Stimulated activated CD4-positive, alpha-beta T cell treated with anti-CD3 and anti-CD28 coated beads, Interleukin-1b, Interleukin-23, amount 100 ng/mL, for 4 hours (primary cell): ENCODE results near the gene BPI.
"Not testable (repeated sequence)": the region's sequence is repeated elsewhere in the genome, so short reads cannot be mapped to it uniquely, and the experiment has no call there.

Experiments
- DNase-seq, 2 donors: peaks; one replicate each; pipeline ENCODE4 v3.0.0-alpha.2; 2020; ENCODE audit warnings: low read depth in 2 of 2

BPI gene

GRCh38 chr20:38304845-38305447, 990 bp downstream of the BPI start:
- no peak for DNase-seq

GRCh38 chr20:38305541-38305940, 1.6 kb downstream of the BPI start:
- DNase-seq: no peak

GRCh38 chr20:38306379-38306778, 2.4 kb downstream of the BPI start:
- DNase-seq: no peak

GRCh38 chr20:38307371-38308046, 3.6 kb downstream of the BPI start:
- DNase-seq: no peak

GRCh38 chr20:38308047-38308438, 4.1 kb downstream of the BPI start:
- DNase-seq: no peak

GRCh38 chr20:38308447-38308846, 4.5 kb downstream of the BPI start:
- no peak for DNase-seq

GRCh38 chr20:38311091-38311490, 7.1 kb downstream of the BPI start:
- DNase-seq: no peak

GRCh38 chr20:38311491-38311890, 7.5 kb downstream of the BPI start:
- DNase-seq: no peak

- no peak for DNase-seq
Measured at GRCh38 chr20:38313676-38314075, 9.7 kb downstream of the BPI start.

GRCh38 chr20:38314350-38314749, 10.4 kb downstream of the BPI start:
- not testable (repeated sequence) for DNase-seq

GRCh38 chr20:38315290-38315966, 11.5 kb downstream of the BPI start:
- DNase-seq: no peak

GRCh38 chr20:38316341-38316740, 12.4 kb downstream of the BPI start:
- DNase-seq: no peak

GRCh38 chr20:38317422-38317821, 13.5 kb downstream of the BPI start:
- no peak for DNase-seq

- no peak for DNase-seq
Measured at GRCh38 chr20:38320221-38320620, 16.3 kb downstream of the BPI start.

- DNase-seq: no peak
Measured at GRCh38 chr20:38321959-38322598, 18.1 kb downstream of the BPI start.

GRCh38 chr20:38324159-38324558, 20.2 kb downstream of the BPI start:
- DNase-seq: no peak

GRCh38 chr20:38325167-38325566, 21.2 kb downstream of the BPI start:
- DNase-seq: no peak

- no peak for DNase-seq
Measured at GRCh38 chr20:38325905-38326304, 21.9 kb downstream of the BPI start.

GRCh38 chr20:38326309-38326708, 22.4 kb downstream of the BPI start:
- DNase-seq: no peak

- no peak for DNase-seq
Measured at GRCh38 chr20:38330638-38331037, 26.7 kb downstream of the BPI start.

GRCh38 chr20:38331245-38331644, 27.3 kb downstream of the BPI start:
- no peak for DNase-seq

GRCh38 chr20:38331814-38332213, 27.9 kb downstream of the BPI start:
- no peak for DNase-seq

- no peak for DNase-seq
Measured at GRCh38 chr20:38334016-38334415, 30.1 kb downstream of the BPI start.
